Activated gamma-delta T cell (primary cell): ENCODE measurements around the gene SMAD3.
"Not testable (repeated sequence)": the region's sequence is repeated elsewhere in the genome, so short reads cannot be mapped to it uniquely, and the experiment has no call there.

Experiments
- DNase-seq: peaks from one replicate; lab custom pipeline; 2025; lab: John Stamatoyannopoulos, UW

The SMAD3 gene

GRCh38 chr15:67145710-67146109 lies 80.3 kb downstream of the SMAD3 start:
- DNase-seq: no peak

GRCh38 chr15:67146234-67146633 lies 80.8 kb downstream of the SMAD3 start:
- no peak for DNase-seq

- no peak for DNase-seq
Measured at GRCh38 chr15:67146875-67147381, 81.5 kb downstream of the SMAD3 start.

- no peak for DNase-seq
Measured at GRCh38 chr15:67147396-67147949, 82.1 kb downstream of the SMAD3 start.

- no peak for DNase-seq
Measured at GRCh38 chr15:67148196-67148701, 82.8 kb downstream of the SMAD3 start.

- DNase-seq: no peak
Measured at GRCh38 chr15:67149068-67149772, 83.8 kb downstream of the SMAD3 start.

- DNase-seq: no peak
Measured at GRCh38 chr15:67149773-67150022, 84.3 kb downstream of the SMAD3 start.

GRCh38 chr15:67150023-67150860 lies 84.8 kb downstream of the SMAD3 start:
- no peak for DNase-seq

GRCh38 chr15:67152429-67152828 lies 87.0 kb downstream of the SMAD3 start:
- no peak for DNase-seq

GRCh38 chr15:67153044-67153443 lies 87.6 kb downstream of the SMAD3 start:
- DNase-seq: not testable (repeated sequence)

GRCh38 chr15:67154249-67154648 lies 88.8 kb downstream of the SMAD3 start:
- DNase-seq: no peak

- DNase-seq: no peak
Measured at GRCh38 chr15:67156426-67156825, 91.0 kb downstream of the SMAD3 start.

- DNase-seq: no peak
Measured at GRCh38 chr15:67156834-67157233, 91.4 kb downstream of the SMAD3 start.

GRCh38 chr15:67157521-67158252 lies 92.3 kb downstream of the SMAD3 start:
- DNase-seq: no peak

- DNase-seq: no peak
Measured at GRCh38 chr15:67158367-67158766, 93.0 kb downstream of the SMAD3 start.

GRCh38 chr15:67161412-67161811 lies 96.0 kb downstream of the SMAD3 start:
- DNase-seq: no peak

GRCh38 chr15:67161881-67162280 lies 96.5 kb downstream of the SMAD3 start:
- DNase-seq: no peak

- no peak for DNase-seq
Measured at GRCh38 chr15:67163180-67163579, 97.8 kb downstream of the SMAD3 start.

GRCh38 chr15:67164401-67164791 lies 99.0 kb downstream of the SMAD3 start:
- DNase-seq: no peak

GRCh38 chr15:67164811-67165253 lies 99.4 kb downstream of the SMAD3 start:
- DNase-seq: no peak

- DNase-seq: no peak
Measured at GRCh38 chr15:67165254-67166253, 100.2 kb downstream of the SMAD3 start.
